GM21619 (cell line): ENCODE results near the gene TMEM207.
"Not testable (repeated sequence)": the region's sequence is repeated elsewhere in the genome, so short reads cannot be mapped to it uniquely, and the experiment has no call there.

Experiments
- ATAC-seq: cut with Tn5 transposase; IDR thresholded peaks from one replicate; pipeline ENCODE4 v1.9.1; 2021; ENCODE audit not compliant: unreplicated experiment

TMEM207 gene

GRCh38 chr3:190449801-190450200, at the start of gene TMEM207:
TSS of gene TMEM207 (minus strand) at chr3:190449901. CDS start at chr3:190449809, 92 bp downstream.
- ATAC-seq, result no peak

- no peak for ATAC-seq
Measured at GRCh38 chr3:190499122-190499521, 49.4 kb upstream of the TMEM207 start.

GRCh38 chr3:190498293-190498692, 48.6 kb upstream of the TMEM207 start:
- ATAC-seq, result no peak

- no peak for ATAC-seq
Measured at GRCh38 chr3:190497811-190498210, 48.1 kb upstream of the TMEM207 start.

- ATAC-seq, result no peak
Measured at GRCh38 chr3:190496859-190497258, 47.2 kb upstream of the TMEM207 start.

GRCh38 chr3:190495796-190496195, 46.1 kb upstream of the TMEM207 start:
- no peak for ATAC-seq

GRCh38 chr3:190495354-190495753, 45.7 kb upstream of the TMEM207 start:
- no peak for ATAC-seq

GRCh38 chr3:190494907-190495306, 45.2 kb upstream of the TMEM207 start:
- ATAC-seq, result no peak

- ATAC-seq, result no peak
Measured at GRCh38 chr3:190492966-190493365, 43.3 kb upstream of the TMEM207 start.

GRCh38 chr3:190492129-190492528, 42.4 kb upstream of the TMEM207 start:
- no peak for ATAC-seq

GRCh38 chr3:190491533-190492054, 41.9 kb upstream of the TMEM207 start:
- no peak for ATAC-seq

- no peak for ATAC-seq
Measured at GRCh38 chr3:190486908-190487607, 37.4 kb upstream of the TMEM207 start.

GRCh38 chr3:190486533-190486864, 36.8 kb upstream of the TMEM207 start:
- ATAC-seq, result no peak

- ATAC-seq, result no peak
Measured at GRCh38 chr3:190485830-190486532, 36.3 kb upstream of the TMEM207 start.

GRCh38 chr3:190481779-190482178, 32.1 kb upstream of the TMEM207 start:
- ATAC-seq, result no peak

- ATAC-seq, result not testable (repeated sequence)
Measured at GRCh38 chr3:190473261-190473660, 23.6 kb upstream of the TMEM207 start.

GRCh38 chr3:190467922-190468321, 18.2 kb upstream of the TMEM207 start:
- no peak for ATAC-seq

GRCh38 chr3:190458040-190458439, 8.3 kb upstream of the TMEM207 start:
- ATAC-seq, result no peak

GRCh38 chr3:190456770-190457169, 7.1 kb upstream of the TMEM207 start:
- ATAC-seq, result no peak

GRCh38 chr3:190455828-190456227, 6.1 kb upstream of the TMEM207 start:
- ATAC-seq, result no peak

GRCh38 chr3:190448256-190448655, 1.4 kb downstream of the TMEM207 start:
- no peak for ATAC-seq

GRCh38 chr3:190446573-190447279, 3.0 kb downstream of the TMEM207 start:
- ATAC-seq, result no peak
